Measurements from ENCODE around the gene CLEC4D. TPM values are rescaled to one million over a fixed set of nuclear protein-coding genes. Genes with fewer than 3 reads are reported as not detected.

CLEC4D gene
- total RNA-seq, 4 donors from 2014 or later = 0.87 to 3.6 TPM; not detected in 2

DNA sequence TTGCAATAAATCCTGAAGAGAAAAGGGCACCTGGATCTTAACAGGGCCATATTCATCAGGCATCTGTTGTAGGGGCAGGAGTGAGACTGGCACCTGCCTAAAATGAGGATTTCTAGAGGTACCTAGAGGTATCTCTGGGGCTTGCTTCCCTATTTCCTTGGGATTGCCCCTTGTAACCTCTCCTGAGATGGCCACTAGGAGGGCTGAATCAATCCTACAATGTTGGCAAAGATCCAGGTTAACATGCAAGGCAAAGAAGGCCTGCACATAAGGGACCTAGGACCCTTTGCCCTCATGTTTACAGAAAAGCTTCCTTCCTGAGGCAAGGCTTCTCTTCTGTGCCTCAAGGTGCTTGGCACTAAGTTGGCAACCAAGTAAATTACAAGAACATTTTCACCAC is 53.2 kb downstream of the CLEC4D start:
- TF ChIP-seq, protein P1, sequence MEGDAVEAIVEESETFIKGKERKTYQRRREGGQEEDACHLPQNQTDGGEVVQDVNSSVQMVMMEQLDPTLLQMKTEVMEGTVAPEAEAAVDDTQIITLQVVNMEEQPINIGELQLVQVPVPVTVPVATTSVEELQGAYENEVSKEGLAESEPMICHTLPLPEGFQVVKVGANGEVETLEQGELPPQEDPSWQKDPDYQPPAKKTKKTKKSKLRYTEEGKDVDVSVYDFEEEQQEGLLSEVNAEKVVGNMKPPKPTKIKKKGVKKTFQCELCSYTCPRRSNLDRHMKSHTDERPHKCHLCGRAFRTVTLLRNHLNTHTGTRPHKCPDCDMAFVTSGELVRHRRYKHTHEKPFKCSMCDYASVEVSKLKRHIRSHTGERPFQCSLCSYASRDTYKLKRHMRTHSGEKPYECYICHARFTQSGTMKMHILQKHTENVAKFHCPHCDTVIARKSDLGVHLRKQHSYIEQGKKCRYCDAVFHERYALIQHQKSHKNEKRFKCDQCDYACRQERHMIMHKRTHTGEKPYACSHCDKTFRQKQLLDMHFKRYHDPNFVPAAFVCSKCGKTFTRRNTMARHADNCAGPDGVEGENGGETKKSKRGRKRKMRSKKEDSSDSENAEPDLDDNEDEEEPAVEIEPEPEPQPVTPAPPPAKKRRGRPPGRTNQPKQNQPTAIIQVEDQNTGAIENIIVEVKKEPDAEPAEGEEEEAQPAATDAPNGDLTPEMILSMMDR (IDR thresholded peaks at IDR 0.05) = no peak
- TF ChIP-seq EP300 (IDR thresholded peaks at IDR 0.05) (no peak), POLR2A (IDR thresholded peaks at IDR 0.05) (no peak)
- DNase-seq (ENCODE audit: low spot score in 2 of 2) = no peak

More for the DNA sequence above, 53.2 kb downstream of the CLEC4D start:
- Histone ChIP-seq H3K4me1 (no peaks in the 10 kb centered on the region), H3K27me3 (no peaks in the 10 kb centered on the region), H3K4me3 (no peak overlapping the region), H3K36me3 (no peaks in the 10 kb centered on the region), H3K27ac (peak overlapping the region in 1 of 4 donors; percentile 8), H3K9me3 (peaks cover 0 to 23% (median 0%) of the 10 kb centered on the region in 4 donors)

Small RNA genes within 50 kb of the gene (small RNA-seq; reads per million reads assigned to genes)
- gene RNU6-275P = not detected

Other genes starting within 250 kb of the CLEC4D start
- gene CLEC6A, start 57.5 kb upstream of the CLEC4D start, total RNA-seq = not detected
- 1 to 10 TPM in 3 of 4 donors, under 1 TPM in 1; 0.30 to 9.2 (median 5.1) TPM for gene CLEC4E, start 27.4 kb downstream of the CLEC4D start, total RNA-seq
- 1 to 10 TPM in 1 of 4 donors, under 1 TPM in 2, not detected in 1; 0.39 to 2.6 (median 0.84) TPM for gene AICDA, start 99.4 kb downstream of the CLEC4D start, total RNA-seq
- gene MFAP5, start 149.3 kb downstream of the CLEC4D start, total RNA-seq = 100 to 1,000 TPM; 153 to 895 (median 613) TPM
- gene RIMKLB, start 184.5 kb downstream of the CLEC4D start, total RNA-seq = 10 to 100 TPM; 53.4 to 76.6 (median 68.9) TPM